CD4-positive, alpha-beta T cell treated with Interleukin-4 for 4 hours (primary cell): ENCODE results near the gene CEACAM7.
A peak's percentile ranks its signal among the peaks of the same experiment; 100 is the strongest.
"Not testable (repeated sequence)": the region's sequence is repeated elsewhere in the genome, so short reads cannot be mapped to it uniquely, and the experiment has no call there.

Experiments used
- DNase-seq: peaks from one replicate; pipeline ENCODE4 v3.0.0-alpha.2; 2020

CEACAM7 gene

DNA sequence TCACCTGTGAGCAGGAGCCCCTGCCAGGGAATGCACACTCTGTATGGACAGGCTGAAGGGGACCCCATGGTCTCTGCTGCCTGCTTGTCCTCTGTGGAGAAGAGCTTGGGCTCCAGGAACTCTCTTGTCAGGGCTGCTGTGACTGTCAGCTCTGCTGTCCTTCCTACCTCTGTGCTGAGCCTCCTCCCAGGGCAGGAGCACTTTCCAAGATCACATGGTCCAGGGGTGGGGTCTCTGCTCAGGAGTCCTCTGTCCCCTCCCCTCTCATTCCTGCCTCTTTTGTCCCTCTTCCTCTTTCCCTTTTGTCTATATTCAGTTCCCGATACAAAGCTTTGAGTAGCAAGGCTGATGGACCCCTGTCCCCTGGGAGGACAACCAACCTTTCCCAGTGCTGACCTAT lies at the start of gene CEACAM7:
Gene CEACAM7 (minus strand): TSS at position 173 of the 400 bp plus-strand sequence. CDS start 105 bp downstream, at position 68.
- DNase-seq, result no peak

DNA sequence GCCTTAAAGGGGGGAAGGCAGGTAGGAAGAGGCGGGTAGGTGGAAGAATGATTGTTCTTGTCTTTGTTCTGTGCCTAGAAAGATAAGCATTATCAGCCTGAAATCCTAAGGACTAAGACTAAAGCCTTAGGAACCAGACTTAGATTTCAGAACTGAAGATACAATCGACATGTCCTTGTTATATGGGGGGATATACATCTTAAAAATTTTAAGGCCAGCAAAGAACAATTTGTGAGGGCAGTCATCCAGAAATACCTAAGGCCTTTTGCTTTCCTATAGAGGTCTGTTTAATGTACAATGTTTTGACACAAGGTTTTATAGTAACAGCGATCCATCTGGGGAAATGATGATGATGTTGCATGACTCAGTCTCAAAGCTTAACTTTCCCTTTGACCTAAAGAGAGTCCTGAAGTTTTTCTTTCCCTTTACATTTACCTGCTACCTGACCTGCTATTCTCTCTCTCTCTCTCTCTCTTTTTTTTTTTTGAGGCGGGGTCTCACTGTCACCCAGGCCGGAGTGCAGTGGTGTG lies 47.1 kb upstream of the CEACAM7 start:
- DNase-seq, result no peak

DNA sequence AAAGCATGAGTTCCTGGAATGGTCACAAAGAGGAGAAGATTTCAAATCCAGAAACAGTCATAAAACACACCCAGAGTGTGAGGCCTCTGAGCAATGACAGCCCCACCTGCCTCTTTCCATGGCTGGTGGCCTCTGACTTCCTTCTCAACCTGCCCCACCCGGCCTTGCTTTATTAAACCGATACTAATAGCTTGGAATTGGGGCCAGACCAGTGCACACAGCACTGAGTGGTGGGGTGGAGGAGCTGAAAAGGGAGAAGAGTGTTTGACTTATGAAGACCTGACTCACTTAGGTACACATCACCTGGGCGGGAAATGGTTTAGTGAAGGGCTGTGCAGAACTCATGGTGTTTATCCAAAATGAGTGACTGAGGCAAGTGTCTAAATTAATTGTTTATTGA lies 46.5 kb upstream of the CEACAM7 start:
- DNase-seq, result no peak

DNA sequence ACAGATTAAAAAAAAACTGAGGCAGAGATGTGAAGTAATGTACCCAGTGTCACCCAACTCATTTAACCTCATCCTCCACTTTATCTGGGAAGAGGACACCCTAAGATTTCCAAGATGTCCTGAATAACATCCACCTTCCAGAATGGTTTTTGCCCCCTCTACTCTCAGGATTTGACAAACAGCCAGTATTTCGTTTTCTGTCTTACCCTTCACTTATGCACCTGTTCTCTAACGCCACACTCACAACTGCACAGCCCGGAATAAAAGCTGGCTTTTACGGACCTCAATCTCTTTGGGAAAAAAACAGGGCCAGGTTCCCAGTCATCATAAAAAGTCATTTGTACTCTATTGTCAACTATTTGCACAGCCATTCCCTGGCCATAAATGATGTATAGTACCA lies 46.1 kb upstream of the CEACAM7 start:
- DNase-seq, result no peak

DNA sequence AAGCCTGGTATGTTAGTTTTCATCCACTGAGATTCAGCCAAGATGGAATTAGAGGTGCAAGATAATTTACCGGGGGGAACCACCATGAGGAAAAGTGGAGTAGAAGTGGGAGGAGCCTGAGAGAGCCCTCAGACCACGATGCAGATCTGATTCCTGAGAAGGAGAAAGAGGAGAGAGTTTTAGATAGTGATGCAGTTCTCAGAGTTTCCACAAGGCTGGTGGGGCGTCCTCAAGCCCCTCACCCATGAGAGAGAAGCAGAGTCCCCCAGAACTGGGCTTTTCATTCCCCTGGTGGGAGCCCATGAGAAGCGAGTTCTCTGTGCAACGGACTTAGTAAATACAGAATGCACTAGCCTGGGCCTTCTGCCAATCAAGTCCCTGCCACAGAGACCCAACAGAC lies 38.4 kb upstream of the CEACAM7 start:
- DNase-seq, result no peak

DNA sequence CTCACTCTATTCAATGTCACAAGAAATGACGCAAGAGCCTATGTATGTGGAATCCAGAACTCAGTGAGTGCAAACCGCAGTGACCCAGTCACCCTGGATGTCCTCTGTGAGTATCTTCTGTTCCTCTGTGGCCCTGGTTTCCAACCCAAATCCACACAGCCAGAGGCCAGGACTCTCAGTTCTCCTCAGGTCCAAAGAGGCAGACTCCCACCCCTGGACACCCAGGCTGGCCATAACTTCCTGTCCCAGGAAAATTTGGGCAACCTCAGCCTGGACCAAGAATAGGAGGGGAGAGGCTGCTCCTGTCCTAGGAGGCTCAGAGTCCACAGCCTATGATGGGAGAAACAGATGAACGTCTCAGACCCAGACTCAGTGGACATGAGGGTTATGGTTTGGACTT lies 32.0 kb upstream of the CEACAM7 start:
- no peak for DNase-seq

DNA sequence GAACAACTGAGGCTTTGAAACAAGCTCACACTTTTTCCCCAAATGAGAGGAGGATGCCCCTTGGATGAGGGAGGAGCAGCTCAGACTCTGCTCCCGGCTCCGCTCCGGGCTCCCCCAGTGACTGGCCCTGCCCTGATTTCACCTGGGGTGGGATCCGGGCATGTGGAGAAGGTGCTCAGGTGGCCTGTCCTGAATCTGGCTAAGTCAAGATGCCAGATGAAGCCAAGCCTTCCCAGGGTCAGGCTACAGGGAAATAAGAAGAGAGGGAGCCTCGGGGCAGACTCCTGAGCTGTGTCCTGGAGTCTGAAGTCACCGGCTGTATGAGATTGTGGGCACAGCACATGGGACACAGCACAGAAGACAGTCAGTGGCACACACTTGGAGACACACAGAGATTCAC lies 30.7 kb upstream of the CEACAM7 start:
- no peak for DNase-seq

DNA sequence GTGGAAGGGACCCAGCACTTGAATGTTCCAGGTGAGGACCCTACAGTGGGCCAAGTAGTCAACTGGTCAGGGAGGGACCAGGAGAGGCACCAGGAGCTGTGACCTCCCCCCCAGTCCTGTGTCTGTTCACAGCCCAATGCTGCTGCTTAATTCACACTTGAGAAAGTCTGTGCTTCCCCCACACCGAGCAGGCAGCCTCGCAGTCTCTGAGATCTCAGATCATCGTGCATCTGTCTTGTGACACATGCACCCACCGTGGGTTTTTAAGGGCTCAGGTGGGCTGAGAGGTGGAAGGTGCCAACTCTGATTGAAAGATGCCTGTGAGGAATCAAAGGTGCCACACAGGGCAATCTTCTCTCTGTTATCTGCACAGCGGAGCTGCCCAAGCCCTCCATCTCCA lies 26.5 kb upstream of the CEACAM7 start:
- no peak for DNase-seq

DNA sequence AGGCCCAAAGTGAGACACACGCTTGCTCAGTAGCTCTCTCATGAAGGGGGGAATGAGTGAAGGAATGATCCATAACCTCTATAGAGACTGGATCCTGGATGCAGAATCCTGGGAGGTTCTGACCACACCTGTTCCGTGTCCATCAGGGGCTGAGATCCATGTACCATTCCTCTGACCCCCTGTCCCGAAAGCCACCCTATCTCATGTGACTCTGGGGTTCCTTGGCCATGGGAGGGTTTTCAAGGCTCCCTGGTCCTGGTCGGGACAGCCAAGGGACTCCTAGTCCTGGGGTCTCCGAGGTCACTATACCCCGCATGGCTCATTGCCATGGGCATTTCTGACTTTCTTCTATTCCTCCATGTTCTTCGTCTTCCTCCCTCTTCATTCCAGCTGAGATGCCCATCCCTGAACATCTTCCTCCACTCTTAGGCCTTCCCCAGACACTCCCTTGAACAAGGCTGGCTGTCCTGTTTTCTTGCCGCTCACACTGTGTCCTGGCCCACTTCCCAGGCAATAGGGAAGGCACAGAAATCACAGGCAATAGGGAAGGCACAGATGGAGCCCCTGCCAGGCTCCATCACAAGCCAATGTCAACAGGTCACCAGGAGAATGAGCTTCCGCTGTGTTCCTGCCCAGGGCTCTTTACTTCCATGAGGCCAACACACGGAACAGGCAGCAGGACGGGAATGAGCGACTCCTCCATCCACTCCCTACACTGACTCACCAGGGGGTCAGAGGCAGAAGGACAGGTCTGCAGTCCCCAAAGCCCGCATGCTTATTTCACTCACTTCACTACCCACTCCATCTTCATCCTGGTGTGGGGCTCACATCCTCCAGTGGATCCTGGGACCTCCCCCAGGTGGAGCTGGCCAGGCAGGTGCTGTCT lies 23.5 kb upstream of the CEACAM7 start:
- no peak for DNase-seq

DNA sequence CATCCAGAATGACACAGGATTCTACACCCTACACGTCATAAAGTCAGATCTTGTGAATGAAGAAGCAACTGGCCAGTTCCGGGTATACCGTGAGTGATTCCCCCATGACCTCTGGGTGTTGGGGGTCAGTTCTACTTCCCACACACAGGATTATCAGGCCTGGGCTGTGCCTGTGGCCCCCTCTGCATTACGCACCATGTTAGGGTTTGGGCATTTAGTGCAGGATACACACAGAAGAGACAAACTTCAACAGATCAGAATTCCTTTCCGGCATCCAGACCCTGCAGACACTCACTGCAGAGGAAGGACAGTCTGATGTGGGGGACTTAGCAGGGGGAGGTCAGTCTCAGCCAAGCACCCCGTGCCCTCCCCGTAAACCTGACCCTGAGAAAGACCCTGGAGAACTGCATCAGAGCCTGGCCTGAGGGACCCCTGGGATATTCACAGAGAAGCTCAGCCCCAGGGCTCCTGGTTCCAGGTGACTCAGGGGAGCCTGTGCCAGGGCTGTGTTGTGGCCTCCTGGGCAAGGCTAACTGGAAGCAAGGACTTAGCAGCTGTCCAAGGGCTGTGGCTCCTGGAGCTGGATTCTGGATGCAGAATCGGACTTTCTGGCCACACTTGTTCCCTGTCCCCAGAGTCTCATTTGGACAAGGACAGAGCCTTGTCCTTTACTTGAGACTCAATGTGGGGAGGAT lies 22.0 kb upstream of the CEACAM7 start:
- DNase-seq, result no peak

DNA sequence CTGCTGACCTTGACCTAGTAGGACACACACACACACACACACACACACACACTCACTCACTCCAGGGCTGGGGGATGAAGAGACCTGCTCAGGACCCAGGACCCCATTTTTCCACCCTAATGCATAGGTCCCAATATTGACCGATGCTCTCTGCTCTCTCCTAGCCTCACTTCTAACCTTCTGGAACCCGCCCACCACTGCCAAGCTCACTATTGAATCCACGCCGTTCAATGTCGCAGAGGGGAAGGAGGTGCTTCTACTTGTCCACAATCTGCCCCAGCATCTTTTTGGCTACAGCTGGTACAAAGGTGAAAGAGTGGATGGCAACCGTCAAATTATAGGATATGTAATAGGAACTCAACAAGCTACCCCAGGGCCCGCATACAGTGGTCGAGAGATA lies 21.4 kb upstream of the CEACAM7 start:
- not testable (repeated sequence) for DNase-seq

DNA sequence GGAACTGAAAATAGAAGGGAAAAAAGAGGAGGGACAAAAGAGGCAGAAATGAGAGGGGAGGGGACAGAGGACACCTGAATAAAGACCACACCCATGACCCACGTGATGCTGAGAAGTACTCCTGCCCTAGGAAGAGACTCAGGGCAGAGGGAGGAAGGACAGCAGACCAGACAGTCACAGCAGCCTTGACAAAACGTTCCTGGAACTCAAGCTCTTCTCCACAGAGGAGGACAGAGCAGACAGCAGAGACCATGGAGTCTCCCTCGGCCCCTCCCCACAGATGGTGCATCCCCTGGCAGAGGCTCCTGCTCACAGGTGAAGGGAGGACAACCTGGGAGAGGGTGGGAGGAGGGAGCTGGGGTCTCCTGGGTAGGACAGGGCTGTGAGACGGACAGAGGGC lies 20.4 kb upstream of the CEACAM7 start, which contains the start of gene CEACAM5:
Gene CEACAM5 (plus strand): TSS at position 146 of the 400 bp plus-strand sequence. CDS start 106 bp downstream, at position 252.
- no peak for DNase-seq

DNA sequence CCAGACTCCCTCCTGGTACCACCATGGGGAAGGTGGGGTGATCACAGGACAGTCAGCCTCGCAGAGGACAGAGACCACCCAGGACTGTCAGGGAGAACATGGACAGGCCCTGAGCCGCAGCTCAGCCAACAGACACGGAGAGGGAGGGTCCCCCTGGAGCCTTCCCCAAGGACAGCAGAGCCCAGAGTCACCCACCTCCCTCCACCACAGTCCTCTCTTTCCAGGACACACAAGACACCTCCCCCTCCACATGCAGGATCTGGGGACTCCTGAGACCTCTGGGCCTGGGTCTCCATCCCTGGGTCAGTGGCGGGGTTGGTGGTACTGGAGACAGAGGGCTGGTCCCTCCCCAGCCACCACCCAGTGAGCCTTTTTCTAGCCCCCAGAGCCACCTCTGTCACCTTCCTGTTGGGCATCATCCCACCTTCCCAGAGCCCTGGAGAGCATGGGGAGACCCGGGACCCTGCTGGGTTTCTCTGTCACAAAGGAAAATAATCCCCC lies 19.9 kb upstream of the CEACAM7 start:
- DNase-seq, result no peak

DNA sequence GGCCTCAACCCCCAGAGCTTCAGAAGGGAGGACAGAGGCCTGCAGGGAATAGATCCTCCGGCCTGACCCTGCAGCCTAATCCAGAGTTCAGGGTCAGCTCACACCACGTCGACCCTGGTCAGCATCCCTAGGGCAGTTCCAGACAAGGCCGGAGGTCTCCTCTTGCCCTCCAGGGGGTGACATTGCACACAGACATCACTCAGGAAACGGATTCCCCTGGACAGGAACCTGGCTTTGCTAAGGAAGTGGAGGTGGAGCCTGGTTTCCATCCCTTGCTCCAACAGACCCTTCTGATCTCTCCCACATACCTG lies 19.4 kb upstream of the CEACAM7 start:
- DNase-seq, result no peak

DNA sequence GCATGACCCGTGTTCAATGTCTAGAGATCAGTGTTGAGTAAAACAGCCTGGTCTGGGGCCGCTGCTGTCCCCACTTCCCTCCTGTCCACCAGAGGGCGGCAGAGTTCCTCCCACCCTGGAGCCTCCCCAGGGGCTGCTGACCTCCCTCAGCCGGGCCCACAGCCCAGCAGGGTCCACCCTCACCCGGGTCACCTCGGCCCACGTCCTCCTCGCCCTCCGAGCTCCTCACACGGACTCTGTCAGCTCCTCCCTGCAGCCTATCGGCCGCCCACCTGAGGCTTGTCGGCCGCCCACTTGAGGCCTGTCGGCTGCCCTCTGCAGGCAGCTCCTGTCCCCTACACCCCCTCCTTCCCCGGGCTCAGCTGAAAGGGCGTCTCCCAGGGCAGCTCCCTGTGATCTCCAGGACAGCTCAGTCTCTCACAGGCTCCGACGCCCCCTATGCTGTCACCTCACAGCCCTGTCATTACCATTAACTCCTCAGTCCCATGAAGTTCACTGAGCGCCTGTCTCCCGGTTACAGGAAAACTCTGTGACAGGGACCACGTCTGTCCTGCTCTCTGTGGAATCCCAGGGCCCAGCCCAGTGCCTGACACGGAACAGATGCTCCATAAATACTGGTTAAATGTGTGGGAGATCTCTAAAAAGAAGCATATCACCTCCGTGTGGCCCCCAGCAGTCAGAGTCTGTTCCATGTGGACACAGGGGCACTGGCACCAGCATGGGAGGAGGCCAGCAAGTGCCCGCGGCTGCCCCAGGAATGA lies 18.9 kb upstream of the CEACAM7 start:
- DNase-seq, result peak; percentile 52

DNA sequence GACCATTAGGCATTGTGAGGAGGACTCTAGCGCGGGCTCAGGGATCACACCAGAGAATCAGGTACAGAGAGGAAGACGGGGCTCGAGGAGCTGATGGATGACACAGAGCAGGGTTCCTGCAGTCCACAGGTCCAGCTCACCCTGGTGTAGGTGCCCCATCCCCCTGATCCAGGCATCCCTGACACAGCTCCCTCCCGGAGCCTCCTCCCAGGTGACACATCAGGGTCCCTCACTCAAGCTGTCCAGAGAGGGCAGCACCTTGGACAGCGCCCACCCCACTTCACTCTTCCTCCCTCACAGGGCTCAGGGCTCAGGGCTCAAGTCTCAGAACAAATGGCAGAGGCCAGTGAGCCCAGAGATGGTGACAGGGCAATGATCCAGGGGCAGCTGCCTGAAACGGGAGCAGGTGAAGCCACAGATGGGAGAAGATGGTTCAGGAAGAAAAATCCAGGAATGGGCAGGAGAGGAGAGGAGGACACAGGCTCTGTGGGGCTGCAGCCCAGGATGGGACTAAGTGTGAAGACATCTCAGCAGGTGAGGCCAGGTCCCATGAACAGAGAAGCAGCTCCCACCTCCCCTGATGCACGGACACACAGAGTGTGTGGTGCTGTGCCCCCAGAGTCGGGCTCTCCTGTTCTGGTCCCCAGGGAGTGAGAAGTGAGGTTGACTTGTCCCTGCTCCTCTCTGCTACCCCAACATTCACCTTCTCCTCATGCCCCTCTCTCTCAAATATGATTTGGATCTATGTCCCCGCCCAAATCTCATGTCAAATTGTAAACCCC lies 17.5 kb upstream of the CEACAM7 start:
- peak; percentile 1 for DNase-seq

DNA sequence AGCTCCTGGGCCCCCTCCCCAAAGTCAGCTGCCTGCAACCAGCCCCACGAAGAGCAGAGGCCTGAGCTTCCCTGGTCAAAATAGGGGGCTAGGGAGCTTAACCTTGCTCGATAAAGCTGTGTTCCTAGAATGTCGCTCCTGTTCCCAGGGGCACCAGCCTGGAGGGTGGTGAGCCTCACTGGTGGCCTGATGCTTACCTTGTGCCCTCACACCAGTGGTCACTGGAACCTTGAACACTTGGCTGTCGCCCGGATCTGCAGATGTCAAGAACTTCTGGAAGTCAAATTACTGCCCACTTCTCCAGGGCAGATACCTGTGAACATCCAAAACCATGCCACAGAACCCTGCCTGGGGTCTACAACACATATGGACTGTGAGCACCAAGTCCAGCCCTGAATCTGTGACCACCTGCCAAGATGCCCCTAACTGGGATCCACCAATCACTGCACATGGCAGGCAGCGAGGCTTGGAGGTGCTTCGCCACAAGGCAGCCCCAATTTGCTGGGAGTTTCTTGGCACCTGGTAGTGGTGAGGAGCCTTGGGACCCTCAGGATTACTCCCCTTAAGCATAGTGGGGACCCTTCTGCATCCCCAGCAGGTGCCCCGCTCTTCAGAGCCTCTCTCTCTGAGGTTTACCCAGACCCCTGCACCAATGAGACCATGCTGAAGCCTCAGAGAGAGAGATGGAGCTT lies 15.7 kb upstream of the CEACAM7 start:
- DNase-seq, result no peak

DNA sequence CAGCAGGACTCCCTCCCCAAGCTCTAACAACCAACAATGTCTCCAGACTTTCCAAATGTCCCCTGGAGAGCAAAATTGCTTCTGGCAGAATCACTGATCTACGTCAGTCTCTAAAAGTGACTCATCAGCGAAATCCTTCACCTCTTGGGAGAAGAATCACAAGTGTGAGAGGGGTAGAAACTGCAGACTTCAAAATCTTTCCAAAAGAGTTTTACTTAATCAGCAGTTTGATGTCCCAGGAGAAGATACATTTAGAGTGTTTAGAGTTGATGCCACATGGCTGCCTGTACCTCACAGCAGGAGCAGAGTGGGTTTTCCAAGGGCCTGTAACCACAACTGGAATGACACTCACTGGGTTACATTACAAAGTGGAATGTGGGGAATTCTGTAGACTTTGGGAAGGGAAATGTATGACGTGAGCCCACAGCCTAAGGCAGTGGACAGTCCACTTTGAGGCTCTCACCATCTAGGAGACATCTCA lies 14.1 kb upstream of the CEACAM7 start:
- no peak for DNase-seq

DNA sequence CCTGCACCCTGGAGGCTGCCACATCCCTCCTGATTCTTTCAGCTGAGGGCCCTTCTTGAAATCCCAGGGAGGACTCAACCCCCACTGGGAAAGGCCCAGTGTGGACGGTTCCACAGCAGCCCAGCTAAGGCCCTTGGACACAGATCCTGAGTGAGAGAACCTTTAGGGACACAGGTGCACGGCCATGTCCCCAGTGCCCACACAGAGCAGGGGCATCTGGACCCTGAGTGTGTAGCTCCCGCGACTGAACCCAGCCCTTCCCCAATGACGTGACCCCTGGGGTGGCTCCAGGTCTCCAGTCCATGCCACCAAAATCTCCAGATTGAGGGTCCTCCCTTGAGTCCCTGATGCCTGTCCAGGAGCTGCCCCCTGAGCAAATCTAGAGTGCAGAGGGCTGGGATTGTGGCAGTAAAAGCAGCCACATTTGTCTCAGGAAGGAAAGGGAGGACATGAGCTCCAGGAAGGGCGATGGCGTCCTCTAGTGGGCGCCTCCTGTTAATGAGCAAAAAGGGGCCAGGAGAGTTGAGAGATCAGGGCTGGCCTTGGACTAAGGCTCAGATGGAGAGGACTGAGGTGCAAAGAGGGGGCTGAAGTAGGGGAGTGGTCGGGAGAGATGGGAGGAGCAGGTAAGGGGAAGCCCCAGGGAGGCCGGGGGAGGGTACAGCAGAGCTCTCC lies 13.5 kb upstream of the CEACAM7 start:
- no peak for DNase-seq

DNA sequence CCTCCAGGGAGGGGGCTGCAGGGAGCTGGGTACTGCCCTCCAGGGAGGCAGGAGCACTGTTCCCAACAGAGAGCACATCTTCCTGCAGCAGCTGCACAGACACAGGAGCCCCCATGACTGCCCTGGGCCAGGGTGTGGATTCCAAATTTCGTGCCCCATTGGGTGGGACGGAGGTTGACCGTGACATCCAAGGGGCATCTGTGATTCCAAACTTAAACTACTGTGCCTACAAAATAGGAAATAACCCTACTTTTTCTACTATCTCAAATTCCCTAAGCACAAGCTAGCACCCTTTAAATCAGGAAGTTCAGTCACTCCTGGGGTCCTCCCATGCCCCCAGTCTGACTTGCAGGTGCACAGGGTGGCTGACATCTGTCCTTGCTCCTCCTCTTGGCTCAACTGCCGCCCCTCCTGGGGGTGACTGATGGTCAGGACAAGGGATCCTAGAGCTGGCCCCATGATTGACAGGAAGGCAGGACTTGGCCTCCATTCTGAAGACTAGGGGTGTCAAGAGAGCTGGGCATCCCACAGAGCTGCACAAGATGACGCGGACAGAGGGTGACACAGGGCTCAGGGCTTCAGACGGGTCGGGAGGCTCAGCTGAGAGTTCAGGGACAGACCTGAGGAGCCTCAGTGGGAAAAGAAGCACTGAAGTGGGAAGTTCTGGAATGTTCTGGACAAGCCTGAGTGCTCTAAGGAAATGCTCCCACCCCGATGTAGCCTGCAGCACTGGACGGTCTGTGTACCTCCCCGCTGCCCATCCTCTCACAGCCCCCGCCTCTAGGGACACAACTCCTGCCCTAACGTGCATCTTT lies 12.5 kb upstream of the CEACAM7 start:
- DNase-seq, result no peak
